Measurements from ENCODE around the gene MYH16. TPM values are rescaled to one million over a fixed set of nuclear protein-coding genes. Genes with fewer than 3 reads are reported as not detected.
A peak's percentile ranks its signal among the peaks of the same experiment; 100 is the strongest.
"Not testable (repeated sequence)": the region's sequence is repeated elsewhere in the genome, so short reads cannot be mapped to it uniquely, and the experiment has no call there.

MYH16 gene
- total RNA-seq, 2 experiments from 2014 or later, result not detected

DNA sequence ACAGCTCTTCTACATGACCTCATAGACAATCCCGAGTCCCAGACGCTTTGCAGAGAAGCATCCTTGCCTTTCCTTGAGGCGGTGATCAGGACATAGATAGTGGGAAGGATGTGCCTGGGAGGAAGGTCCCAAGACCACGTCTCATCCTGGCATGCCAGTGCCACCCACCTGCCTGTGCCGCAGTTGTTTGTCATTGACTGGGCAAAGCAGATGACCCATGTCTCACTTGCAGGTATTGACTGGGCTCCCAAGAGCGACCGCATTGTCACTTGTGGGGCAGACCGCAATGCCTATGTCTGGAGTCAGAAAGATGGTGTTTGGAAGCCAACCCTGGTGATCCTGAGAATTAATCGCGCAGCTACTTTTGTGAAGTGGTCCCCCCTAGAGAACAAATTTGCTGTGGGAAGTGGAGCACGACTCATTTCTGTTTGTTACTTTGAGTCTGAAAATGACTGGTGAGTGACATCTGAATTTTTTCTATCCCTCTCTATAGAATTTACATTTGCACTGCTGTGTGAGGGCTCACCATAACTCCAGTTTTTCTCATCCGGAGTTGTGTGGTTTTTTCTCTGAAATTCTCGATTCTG, 71.5 kb downstream of the MYH16 start:
- H3K9me3 ChIP-seq (ENCODE audit: control insufficient read depth in 1 of 2, insufficient read depth in 1 of 2, low read length in 2 of 2), result no peaks in the 10 kb centered on the region
- no peaks in the 10 kb centered on the region for H3K4me1 ChIP-seq (ENCODE audit: insufficient read depth, low read length)
- ATAC-seq (ENCODE audit: poor library complexity), result no peak

DNA sequence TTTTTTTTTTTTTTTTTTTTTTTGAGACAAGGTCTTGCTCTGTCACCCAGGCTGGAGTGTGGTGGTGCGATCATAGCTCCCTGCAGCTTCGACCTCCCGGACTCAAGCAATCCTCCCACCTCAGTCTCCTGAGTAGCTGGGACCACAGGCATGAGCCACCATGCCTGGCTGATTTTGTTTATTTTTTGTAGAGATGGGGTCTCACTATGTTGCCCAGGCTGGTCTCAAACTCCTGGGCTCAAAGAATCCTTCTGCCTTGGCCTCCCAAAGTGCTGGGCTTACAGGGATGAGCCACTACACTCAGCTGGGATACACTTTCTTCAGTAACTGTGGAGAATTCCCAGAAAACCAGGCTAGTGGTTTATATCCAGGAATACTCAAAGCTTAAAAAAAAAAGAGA, 78.0 kb downstream of the MYH16 start:
- H3K4me3 Mint-ChIP-seq; H3K27me3 ChIP-seq (ENCODE audit: control insufficient read depth in 1 of 2, insufficient read depth in 2 of 2, low read length in 2 of 2); H3K27ac ChIP-seq (ENCODE audit: low read depth in 1 of 2, low read length in 2 of 2); H3K27me3 Mint-ChIP-seq; H3K9me3 ChIP-seq (ENCODE audit: control insufficient read depth in 1 of 2, insufficient read depth in 1 of 2, low read length in 2 of 2); H3K4me1 Mint-ChIP-seq (ENCODE audit: low read depth); H3K9me3 Mint-ChIP-seq; ATAC-seq (ENCODE audit: poor library complexity); H3K4me1 ChIP-seq (ENCODE audit: insufficient read depth, low read length); intact Hi-C loops (cut with DNase I, micrococcal nuclease); H3K4me3 ChIP-seq (ENCODE audit: low read length); DNase-seq: not testable (repeated sequence)
- POLR2A ChIA-PET, result interaction anchor here (1.6 kb wide), 1 partner anchor 42 kb away, joined by 7 read pairs; no protein-coding TSS in a partner anchor
- H3K36me3 Mint-ChIP-seq (ENCODE audit: low read depth), result peaks cover 83% of the 10 kb centered on the region
- CTCF ChIA-PET, result interaction anchor here (0.6 kb wide), 1 partner anchor 30 kb away, joined by 4 read pairs; no protein-coding TSS in a partner anchor
- H3K36me3 ChIP-seq (ENCODE audit: insufficient read depth, low read length), result peaks cover 83% of the 10 kb centered on the region
- H3K27ac Mint-ChIP-seq, result peak overlapping the region; percentile 15

More for the DNA sequence above, 71.5 kb downstream of the MYH16 start:
- intact Hi-C loops (cut with DNase I, micrococcal nuclease), result no loop called here
- Histone ChIP-seq H3K36me3 (ENCODE audit: insufficient read depth, low read length) (peaks cover 88% of the 10 kb centered on the region), H3K27me3 (ENCODE audit: control insufficient read depth in 1 of 2, insufficient read depth in 2 of 2, low read length in 2 of 2) (no peaks in the 10 kb centered on the region), H3K27ac (ENCODE audit: low read depth in 1 of 2, low read length in 2 of 2) (no peak overlapping the region), H3K4me3 (ENCODE audit: low read length) (no peak overlapping the region)
- no peaks in the 10 kb centered on the region for H3K4me1 Mint-ChIP-seq (ENCODE audit: low read depth)
- TF ChIP-seq, protein P1, sequence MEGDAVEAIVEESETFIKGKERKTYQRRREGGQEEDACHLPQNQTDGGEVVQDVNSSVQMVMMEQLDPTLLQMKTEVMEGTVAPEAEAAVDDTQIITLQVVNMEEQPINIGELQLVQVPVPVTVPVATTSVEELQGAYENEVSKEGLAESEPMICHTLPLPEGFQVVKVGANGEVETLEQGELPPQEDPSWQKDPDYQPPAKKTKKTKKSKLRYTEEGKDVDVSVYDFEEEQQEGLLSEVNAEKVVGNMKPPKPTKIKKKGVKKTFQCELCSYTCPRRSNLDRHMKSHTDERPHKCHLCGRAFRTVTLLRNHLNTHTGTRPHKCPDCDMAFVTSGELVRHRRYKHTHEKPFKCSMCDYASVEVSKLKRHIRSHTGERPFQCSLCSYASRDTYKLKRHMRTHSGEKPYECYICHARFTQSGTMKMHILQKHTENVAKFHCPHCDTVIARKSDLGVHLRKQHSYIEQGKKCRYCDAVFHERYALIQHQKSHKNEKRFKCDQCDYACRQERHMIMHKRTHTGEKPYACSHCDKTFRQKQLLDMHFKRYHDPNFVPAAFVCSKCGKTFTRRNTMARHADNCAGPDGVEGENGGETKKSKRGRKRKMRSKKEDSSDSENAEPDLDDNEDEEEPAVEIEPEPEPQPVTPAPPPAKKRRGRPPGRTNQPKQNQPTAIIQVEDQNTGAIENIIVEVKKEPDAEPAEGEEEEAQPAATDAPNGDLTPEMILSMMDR (IDR thresholded peaks at IDR 0.05), result no peak
- no peak overlapping the region for H3K27ac Mint-ChIP-seq
- H3K4me3 Mint-ChIP-seq, result no peak overlapping the region
- H3K36me3 Mint-ChIP-seq (ENCODE audit: low read depth), result peaks cover 89% of the 10 kb centered on the region
- no peaks in the 10 kb centered on the region for H3K9me3 Mint-ChIP-seq
- ChIA-PET CTCF (no interaction called here), POLR2A (interaction anchor here (0.7 kb wide), 1 partner anchor 18 kb away, joined by 3 read pairs; the partner anchor contains the start of gene ARPC1A)
- no peaks in the 10 kb centered on the region for H3K27me3 Mint-ChIP-seq
- DNase-seq, result no peak

DNA sequence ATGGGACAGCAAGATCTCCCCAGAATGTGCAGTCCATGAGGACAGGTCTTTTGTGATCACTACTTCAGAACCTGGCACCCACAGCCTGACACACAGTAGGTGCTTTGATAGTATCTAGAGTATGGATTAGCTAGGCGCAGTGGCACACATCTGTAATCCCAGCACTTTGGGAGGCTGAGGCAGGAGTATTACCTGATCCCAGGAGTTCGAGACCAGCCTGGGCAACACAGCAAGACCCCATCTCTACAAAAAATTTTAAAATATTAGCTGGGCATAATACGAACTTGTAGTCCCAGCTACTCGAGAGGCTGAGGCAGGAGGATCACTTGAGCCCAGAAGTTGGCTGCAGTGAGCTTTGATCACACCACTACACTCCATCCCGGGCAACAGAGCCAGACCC, 79.6 kb downstream of the MYH16 start:
- peaks cover 79% of the 10 kb centered on the region for H3K36me3 ChIP-seq (ENCODE audit: insufficient read depth, low read length)
- ChIA-PET CTCF (interaction anchor here (0.6 kb wide), 1 partner anchor 74 kb away, joined by 9 read pairs; no protein-coding TSS in a partner anchor), POLR2A (no interaction called here)
- Mint-ChIP-seq H3K9me3 (no peaks in the 10 kb centered on the region), H3K36me3 (ENCODE audit: low read depth) (peaks cover 83% of the 10 kb centered on the region), H3K27me3 (no peaks in the 10 kb centered on the region), H3K4me1 (ENCODE audit: low read depth) (no peaks in the 10 kb centered on the region), H3K4me3 (no peak overlapping the region), H3K27ac (no peak overlapping the region)
- H3K4me3 ChIP-seq (ENCODE audit: low read length), result no peak overlapping the region
- H3K9me3 ChIP-seq (ENCODE audit: control insufficient read depth in 1 of 2, insufficient read depth in 1 of 2, low read length in 2 of 2), result no peaks in the 10 kb centered on the region
- no peaks in the 10 kb centered on the region for H3K27me3 ChIP-seq (ENCODE audit: control insufficient read depth in 1 of 2, insufficient read depth in 2 of 2, low read length in 2 of 2)
- no peak overlapping the region for H3K27ac ChIP-seq (ENCODE audit: low read depth in 1 of 2, low read length in 2 of 2)
- TF ChIP-seq, protein P1 (IDR thresholded peaks at IDR 0.05), result no peak
- no peak for ATAC-seq (ENCODE audit: poor library complexity)
- intact Hi-C loops (cut with DNase I, micrococcal nuclease), result no loop called here
- no peaks in the 10 kb centered on the region for H3K4me1 ChIP-seq (ENCODE audit: insufficient read depth, low read length)
- no peak for DNase-seq

DNA sequence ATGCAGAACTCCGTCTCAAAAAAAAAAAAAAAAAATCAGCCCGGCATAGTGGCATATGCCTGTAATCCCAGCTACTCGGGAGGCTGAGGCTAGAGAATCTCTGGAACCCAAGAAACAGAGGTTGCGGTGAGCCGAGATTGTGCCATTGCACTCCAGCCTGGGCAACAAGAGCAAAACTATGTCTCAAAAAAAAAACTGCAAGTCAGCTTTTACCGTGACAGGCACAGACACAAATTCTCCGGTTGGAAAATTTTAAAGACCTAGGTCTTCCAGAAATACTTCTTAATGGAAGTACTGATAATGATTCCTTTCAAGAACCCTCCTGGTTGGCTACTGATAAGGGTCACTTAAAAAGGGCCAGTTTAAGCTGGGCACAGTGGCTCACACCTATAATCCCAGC, 82.5 kb downstream of the MYH16 start:
- TF ChIP-seq, protein P1 (IDR thresholded peaks at IDR 0.05), result no peak
- Histone ChIP-seq H3K4me1 (ENCODE audit: insufficient read depth, low read length) (no peaks in the 10 kb centered on the region), H3K27ac (ENCODE audit: low read depth in 1 of 2, low read length in 2 of 2) (no peak overlapping the region), H3K9me3 (ENCODE audit: control insufficient read depth in 1 of 2, insufficient read depth in 1 of 2, low read length in 2 of 2) (no peaks in the 10 kb centered on the region), H3K36me3 (ENCODE audit: insufficient read depth, low read length) (peaks cover 81% of the 10 kb centered on the region), H3K4me3 (ENCODE audit: low read length) (no peak overlapping the region), H3K27me3 (ENCODE audit: control insufficient read depth in 1 of 2, insufficient read depth in 2 of 2, low read length in 2 of 2) (no peaks in the 10 kb centered on the region)
- no peaks in the 10 kb centered on the region for H3K9me3 Mint-ChIP-seq
- ATAC-seq (ENCODE audit: poor library complexity) (no peak), DNase-seq (no peak)
- intact Hi-C loops (cut with DNase I, micrococcal nuclease), result no loop called here
- ChIA-PET POLR2A (interaction anchor here (0.6 to 0.7 kb wide), 2 partner anchors 19 to 250 kb away, joined by 3 to 6 read pairs; no protein-coding TSS in a partner anchor), CTCF (no interaction called here)
- H3K4me1 Mint-ChIP-seq (ENCODE audit: low read depth), result no peaks in the 10 kb centered on the region
- peaks cover 79% of the 10 kb centered on the region for H3K36me3 Mint-ChIP-seq (ENCODE audit: low read depth)
- H3K27me3 Mint-ChIP-seq, result no peaks in the 10 kb centered on the region
- H3K27ac Mint-ChIP-seq, result no peak overlapping the region
- H3K4me3 Mint-ChIP-seq, result no peak overlapping the region

All from CD4-positive, alpha-beta T cell (primary cell).